ENCODE results near the gene EPS8L3.
"Not testable (repeated sequence)": the region's sequence is repeated elsewhere in the genome, so short reads cannot be mapped to it uniquely, and the experiment has no call there.

EPS8L3 gene

DNA sequence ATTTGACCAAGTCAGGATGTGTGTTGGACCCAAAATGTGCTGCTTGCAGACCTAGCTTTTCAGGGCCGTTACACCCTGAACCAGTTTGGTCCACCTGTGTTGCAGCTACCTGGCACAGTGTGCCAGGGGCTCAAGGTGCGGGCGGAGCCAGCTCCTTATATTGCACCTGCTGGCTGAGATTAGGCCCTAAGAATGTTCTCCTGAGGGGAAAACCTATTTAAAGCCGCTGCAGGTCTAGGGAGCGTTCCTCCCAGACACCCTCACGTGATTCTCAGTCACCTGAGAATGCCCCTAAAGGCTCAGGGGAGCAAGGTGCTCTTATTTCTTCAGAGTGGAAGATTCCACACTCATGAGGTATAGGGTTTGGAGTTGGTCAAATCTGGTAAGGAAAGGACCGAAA is 34.9 kb downstream of the EPS8L3 start:
- DNase-seq, result no peak

DNA sequence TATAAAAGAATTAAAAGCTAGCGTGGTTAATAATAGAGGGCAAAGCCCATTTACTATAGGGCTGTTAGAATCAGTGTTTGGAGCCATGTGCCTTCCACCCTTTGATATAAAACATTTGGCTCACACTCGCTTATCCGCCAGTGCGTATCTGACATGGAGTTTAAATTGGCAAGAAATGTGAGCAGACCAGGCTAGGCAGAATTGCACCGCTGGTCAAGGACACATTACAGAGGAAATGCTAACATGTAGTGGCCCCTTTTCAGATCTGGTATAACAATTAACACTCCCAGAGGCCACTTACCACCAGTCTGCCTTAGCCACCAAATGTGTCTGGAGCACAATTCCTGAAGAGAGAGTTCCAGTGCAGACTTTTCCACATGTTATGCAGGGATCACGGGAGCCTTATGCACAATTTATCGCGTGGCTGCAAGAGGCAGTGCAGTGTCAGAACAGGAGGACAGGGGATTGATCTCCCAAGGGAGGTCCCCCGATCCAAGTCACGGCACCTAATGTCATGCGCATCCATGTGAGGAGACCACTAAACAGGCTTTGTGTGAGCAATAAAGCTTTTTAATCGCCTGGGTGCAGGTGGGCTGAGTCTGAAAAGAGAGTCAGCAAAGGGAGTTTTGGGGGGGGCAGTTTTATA is 36.9 kb downstream of the EPS8L3 start:
- DNase-seq, result no peak

DNA sequence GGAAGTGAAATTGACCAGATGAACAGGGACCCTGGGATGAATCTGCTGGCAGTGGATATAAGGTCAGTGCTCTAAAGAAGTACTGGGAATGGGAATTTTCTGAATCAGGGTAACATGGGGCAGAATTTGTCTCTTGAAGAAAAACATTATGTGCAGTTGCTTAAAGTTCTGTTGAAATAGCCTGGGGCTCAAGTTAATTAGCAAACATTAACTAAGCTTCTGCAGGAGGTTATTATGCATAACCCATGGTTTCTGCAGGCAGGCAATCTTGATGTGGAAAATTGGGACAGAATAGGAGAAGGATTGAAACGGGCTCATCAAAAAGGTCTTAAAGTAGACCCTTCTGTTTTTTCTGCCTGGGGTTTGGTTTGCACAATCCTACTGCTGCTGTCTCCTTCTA is 37.7 kb downstream of the EPS8L3 start:
- DNase-seq, result no peak

DNA sequence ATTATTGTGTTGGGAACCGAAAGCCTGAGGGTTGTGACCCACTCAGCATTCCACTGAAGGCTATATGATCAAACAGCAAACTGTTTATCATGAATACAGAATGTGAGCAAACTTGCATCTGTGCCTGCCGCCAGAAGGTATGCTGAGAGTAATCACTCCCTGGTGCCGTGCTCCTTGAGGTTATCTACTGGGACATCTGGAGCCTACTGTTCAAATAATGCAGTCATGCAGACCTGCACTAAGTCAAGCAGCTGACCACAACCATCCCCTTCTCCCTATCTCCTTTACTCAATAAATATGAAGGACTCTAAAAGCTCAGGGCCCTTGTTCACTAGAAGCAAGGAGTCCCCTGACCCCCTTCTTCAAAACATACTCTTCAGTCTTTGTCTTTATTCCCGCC is 38.2 kb downstream of the EPS8L3 start:
- DNase-seq, result no peak

DNA sequence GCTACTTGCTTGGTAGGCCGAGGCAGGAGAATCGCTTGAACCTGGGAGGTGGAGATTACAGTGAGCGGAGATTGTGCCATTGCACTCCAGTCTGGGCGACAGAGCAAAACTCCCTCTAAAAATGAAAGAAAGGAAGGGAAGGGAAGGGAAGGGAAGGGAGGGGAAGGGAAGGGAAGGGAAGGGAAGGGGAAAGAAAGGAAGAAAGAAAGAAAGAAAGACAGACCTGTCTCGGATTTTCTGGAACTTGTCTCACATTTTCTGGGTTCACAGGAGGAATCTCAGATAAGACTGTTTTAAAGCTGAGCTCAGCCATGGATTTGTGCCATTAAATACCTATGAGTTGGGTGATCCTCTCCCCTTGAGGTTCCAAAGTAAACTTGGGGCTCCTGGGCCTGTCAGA is 38.8 kb downstream of the EPS8L3 start:
- DNase-seq, result no peak

DNA sequence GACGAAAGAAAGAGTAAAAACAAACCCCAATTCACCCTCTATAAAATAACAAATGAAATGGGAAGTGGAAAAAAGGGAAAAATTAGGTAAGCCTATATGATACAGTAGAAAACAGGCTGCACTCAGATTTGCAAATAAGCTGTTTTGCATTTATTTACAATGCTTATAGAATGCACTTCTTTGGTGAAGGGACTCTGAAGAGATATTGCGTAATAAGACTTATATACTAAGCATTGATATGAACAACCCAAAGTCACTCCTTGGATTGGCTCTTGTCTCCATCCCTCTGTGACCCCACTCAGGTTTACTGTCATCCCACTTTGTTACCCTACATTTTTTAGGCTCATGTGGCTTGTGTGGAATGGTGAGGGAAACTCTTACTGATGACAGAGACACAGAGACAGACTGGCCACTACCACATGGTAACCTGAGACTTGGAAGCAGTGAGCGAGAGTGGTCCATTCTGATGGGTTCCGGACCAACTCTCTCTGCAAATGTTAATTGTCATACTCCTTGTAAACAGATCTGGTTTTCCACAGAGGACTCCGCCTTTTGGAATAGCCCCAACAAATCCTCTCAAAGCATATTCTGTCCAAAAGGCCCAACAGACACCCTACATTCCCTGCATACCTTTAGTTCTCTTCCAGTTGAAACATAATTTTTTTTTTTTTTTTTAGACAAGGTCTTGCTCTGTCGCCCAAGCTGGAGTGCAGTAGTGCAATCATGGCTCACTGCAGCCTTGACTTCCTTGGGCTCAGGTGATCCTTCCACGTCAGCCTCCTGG is 40.6 kb downstream of the EPS8L3 start:
- no peak for DNase-seq

DNA sequence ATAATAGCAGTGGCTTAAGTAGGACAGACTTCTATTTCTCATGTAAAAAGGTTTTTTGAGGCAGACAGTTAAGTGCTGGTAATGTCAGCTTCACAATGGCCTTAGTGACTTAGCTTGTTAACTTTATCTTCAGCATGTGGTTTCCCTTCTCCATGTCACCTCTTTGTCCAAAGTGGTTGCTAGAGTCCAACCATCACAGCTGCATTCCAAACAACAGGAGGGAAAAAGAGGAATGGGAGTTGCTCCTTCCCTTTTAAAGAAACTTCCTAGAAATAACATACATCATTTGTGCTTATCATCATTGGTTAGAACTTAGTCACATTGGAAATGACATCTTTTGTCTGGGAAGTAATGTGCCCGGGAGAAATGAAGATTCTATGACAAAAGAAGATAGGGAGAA is 41.8 kb downstream of the EPS8L3 start:
- DNase-seq, result no peak

DNA sequence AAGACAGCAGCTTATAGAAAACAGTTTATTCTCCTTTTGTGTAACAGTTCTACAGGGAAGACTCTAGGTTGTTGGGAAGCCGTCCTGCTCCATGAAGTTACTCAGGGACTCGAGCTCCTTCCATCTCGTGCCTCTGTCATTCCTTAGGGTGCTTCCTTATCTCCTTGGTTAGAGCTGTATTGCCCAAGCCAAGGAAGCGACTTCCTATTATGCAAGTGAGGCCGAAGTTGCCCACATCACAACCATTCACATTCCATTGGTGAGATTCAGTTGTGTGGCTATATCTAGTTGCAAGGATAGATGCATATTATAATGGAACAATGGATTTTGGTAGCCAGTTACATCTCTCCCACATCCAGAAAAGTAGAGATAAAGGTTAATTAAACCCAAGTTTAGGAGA is 42.7 kb downstream of the EPS8L3 start:
- DNase-seq, result no peak

DNA sequence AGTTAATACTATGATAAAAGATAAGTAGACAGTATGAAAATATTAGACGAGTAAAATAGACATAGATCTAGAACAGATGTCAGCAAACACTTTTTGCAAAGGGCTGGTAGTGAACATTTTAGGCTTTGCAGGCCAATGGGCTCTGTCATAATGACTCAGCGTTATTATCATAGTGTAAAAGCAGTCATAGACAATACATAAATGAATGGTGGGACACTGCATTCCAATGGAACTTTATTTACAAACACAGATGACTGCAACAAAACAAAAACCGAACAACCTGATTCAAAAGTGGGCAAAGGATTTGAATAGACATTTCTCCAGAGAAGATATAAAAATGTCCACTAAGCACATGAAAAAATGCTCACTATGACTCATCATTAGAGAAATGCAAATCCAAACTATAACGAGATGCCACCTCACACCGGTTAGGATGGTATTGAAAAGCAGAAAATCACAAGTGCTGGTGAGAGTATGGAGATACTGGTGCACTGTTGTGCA is 44.3 kb downstream of the EPS8L3 start:
- no peak for DNase-seq

DNA sequence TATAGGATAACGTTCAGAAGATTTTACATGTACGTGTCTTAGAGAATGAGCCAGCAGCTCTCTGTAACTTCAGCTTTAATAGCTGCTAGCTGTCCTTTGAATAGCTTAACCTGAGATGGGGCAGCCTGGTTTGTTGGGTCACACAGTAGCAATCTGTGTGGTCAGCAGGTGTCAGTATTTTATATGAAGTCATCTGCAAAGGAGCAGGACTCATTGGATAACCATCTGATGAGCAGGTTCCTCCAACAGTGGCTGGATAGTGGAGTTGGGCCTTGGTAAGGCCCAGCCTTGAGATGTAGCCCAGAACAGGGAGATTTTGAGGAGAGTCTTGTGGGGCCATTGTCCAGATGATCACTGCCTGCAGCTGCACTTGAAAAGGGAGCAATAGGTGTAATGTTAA is 45.2 kb downstream of the EPS8L3 start:
- DNase-seq, result no peak

DNA sequence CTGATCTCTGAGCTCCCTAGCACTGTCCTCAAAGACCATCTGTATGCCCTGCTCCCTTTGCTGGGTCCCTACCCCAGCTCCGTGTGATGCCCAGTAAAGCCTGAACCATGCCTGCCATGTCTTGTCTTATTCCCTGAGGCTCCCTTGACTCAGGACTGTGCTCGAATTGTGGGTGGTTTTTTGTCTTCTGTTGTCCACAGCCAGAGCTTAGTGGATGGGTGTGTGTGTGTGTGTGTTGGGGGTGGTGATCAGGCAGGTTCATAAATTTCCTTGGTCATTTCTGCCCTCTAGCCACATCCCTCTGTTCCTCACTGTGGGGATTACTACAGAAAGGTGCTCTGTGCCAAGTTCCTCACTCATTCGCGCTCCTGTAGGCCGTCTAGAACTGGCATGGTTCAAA is 46.0 kb downstream of the EPS8L3 start:
- no peak for DNase-seq

DNA sequence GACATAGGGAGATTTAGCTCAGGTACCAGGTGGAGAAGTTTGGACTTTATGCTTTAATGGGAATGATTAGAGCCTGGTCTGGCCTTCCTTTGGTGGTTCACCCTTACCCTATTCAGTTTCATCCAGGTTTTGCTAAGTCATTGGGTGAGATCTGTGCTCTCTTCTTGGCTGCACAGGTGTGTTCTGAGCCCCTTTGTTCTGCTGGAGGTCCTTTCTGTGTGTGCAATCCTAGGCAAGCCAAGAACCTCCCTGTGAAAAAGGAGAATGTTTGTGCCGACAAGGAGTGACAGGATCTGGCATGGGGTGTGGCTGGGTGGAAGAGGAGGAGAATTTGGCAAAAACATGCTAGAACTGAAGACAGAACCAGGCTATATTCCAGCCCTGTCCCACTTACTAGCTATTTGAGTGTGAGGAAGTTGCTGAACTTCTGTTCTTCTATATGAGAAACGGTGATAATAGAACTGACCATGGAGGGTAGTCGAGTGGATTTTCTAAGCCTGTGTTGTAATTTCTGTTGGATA is 47.1 kb downstream of the EPS8L3 start:
- no peak for DNase-seq

DNA sequence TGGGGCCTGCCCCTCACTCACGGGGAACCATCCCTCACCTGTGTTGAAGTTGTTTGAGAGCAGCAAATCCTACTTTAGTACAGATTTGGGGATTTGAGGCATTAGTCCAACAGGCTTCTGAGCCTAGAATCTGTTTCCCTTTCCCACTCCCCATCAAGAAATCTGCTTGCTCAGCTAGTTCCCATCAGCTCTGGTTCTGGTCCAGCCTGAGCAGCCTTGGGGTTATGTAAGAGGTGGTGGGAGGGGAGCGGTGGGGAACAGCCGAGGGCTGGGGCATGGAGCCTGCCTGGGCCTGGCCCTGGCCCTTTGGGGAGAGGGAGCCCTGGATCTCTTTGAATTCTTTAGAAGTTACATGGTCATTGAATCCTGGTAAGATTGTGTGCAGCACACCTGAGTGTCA is 47.6 kb downstream of the EPS8L3 start:
- DNase-seq, result no peak

DNA sequence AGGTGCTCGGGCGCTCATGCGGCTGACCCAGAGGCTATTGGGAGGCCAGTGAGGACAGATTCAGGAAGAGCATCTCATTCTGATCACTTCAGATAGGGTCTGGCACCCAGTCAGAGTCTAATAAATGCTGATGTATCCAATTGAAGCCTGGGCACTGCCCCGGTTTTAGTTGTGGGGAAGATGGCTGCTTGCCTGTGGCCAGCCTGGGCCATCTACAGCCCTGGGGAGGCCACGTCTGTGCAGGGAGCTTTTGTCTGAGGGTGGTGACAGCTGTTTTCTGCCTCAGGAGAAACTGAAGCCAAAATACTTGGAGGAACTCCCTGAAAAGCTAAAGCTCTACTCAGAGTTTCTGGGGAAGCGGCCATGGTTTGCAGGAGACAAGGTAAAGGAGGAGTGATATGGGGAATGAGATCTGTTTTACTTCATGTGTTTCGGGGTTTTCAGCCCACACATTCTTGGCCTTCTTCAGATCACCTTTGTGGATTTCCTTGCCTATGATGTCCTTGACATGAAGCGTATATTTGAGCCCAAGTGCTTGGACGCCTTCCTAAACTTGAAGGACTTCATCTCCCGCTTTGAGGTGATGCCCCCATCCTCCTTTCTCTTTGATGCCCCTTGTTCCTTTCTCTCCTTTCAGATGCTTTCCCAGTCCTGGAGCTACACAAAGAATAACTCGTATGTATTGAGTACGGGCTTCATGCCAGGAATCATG is 48.9 kb downstream of the EPS8L3 start:
- DNase-seq, result no peak

DNA sequence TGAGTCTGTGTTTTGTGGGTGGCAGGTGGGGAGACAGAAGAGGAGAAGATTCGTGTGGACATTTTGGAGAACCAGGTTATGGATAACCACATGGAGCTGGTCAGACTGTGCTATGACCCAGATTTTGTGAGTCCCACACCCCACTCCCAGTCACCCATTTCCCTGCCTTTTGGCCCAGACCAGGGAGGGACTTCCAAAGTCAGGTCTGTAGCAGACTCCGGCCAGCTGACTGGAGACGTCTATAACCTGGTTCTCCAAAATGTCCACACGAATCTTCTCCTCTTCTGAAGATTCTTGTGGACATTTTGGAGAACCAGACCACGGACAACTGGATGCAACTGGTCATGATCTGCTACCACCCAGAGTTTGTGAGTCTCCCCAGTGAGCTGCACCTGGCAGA is 50.1 kb downstream of the EPS8L3 start:
- no peak for DNase-seq

DNA sequence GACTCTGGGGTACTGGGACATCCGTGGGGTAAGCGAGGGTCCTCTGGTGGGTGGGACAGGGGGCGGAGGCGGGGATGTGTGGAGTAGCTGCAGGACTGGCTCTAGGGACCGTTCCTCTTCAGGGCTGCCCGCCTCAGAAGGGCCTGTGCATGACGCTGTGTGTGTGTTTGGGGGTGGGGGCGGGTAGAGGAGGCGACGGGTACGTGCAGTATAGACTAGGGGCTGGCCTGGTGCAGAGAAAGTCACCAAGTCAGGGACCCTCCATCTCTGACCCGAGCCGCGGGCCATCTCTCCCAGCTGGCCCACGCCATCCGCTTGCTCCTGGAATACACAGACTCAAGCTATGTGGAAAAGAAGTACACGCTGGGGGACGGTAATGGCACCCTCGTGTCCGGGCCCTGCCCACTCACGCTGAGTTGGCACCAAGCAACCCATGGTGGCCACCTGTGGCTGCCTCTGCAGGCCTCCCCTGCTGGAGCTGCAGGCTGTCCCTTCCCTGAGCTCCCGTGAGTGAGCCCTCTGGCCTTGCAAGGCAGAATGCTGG is 51.3 kb downstream of the EPS8L3 start:
- no peak for DNase-seq

DNA sequence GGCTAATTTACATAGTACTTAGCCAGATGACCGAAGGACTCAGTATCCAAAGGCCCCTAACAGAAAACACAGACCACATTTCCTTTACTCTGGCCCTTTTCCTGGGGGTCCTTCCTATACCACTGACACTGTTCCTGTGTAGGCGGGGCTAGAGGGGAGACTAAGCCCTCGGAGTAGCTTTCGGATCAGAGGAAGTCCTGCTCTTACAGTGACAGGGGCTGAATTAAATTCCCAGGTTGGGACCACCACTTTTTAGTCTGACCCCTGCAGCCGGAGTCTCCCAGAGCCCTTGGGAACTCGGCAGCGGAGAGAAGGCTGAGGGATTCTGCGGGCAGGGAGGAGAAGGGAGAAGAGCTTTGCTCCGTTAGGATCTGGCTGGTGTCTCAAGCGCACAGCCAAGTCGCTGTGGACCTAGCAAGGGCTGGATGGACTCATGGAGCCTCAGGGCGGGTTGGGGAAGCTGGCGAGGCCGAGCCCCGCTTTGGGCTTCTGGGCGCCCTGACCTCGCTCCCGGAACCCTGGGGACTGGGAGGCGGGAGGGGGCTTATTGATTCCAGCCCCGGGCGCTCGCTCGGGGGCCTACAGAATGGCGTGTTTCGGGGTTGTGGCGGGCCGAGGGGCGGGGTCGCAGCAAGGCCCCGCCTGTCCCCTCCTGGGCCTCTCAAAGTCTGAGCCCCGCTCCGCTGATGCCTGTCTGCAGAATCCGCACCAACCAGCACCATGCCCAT is 52.0 kb downstream of the EPS8L3 start, which contains the start of gene GSTM5:
Gene GSTM5 (plus strand): TSS at position 659 of the 728 bp plus-strand sequence. CDS start 62 bp downstream, at position 721.
- not testable (repeated sequence) for DNase-seq

DNA sequence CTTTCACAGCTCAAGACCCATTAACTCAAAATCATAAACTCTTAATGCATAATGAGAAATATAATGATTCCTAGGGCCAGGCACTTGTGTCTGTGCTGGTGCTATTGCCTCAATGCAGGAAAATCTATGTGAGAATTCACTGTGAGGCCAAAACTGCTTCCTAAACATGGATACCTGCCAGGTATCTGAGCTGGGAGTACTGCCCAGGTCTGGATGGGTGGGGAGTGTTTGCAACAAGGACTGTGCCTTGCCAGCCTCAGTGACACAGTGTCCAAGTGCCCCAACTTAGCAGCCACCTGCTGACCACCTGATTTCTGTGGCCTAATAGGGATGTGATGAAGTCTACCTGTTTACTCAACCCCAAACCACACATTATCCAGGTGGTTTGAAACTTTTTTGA is 53.9 kb downstream of the EPS8L3 start:
- not testable (repeated sequence) for DNase-seq

DNA sequence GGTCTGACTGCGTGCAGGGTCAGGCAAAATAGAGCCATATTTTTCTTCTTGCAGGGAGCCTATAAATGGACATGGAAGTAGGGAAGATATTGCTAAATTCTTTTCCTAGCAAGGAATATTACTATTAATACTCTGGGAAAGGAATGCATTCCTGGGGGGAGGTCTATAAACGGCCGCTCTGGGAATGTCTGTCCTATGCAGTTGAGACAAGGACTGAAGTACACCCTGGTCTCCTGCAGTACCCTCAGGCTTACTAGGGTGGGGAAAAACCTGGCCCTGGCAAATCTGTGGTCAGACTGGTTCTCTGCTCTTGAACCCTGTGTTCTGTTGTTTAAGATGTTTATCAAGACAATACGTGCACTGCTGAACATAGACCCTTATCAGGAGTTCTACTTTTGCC is 54.8 kb downstream of the EPS8L3 start:
- DNase-seq, result not testable (repeated sequence)

DNA sequence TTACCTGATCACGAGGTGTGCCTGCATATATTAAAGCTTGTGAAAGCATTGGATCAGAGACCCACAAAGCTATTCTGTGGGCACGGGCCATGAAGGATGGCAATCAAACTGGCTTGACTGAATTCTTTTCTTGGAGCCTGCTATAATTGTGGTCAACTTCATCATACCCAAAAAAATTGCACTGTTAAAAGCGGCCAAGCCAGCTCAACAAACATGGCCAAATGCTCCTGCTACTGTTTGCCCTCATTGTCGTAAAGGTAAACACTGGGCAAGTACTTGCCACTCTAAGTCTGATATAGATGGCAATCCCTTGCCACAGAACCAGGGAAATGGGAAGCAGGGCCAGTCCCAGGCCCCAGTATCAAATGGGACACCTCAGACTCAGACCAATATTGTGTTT is 58.3 kb downstream of the EPS8L3 start:
- no peak for DNase-seq

DNA sequence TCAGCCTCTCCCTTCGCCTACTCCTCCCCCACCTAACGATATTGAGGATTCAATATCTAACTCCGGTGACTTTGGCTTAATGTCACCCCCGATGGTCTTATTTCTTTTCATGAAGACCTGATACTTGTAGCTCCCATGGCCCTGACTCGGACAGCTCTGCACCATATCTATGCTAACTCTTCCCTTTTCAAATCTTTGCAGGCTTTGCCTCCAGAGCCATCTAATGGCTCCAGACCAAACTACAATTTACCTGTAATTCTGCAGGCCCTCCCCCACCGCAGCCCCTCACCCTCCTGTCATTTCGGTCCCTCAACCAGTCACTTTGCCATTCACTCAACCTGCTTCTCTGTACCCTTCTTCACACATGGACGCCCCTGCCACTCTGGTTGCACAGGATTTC is 59.5 kb downstream of the EPS8L3 start:
- DNase-seq, result no peak

DNA sequence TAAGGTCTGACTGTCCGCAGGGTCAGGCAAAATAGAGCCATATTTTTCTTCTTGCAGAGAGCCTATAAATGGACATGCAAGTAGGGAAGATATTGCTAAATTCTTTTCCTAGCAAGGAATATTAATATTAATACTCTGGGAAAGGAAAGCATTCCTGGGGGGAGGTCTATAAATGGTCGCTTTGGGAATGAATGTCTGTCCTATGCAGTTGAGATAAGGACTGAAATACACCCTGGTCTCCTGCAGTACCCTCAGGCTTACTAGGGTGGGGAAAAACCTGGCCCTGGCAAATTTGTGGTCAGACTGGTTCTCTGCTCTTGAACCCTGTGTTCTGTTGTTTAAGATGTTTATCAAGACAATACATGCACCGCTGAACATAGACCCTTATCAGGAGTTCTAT is 60.8 kb downstream of the EPS8L3 start:
- not testable (repeated sequence) for DNase-seq

All from NCI-H446 (cell line).